Subcutaneous abdominal adipose tissue (tissue), 5 donors: ENCODE measurements around the gene ST6GALNAC5.

Experiments used
- H3K27ac ChIP-seq: one replicate; pipeline ENCODE4 v1.7.0; 2013; ENCODE audit warnings: low read depth, mild to moderate bottlenecking, inconsistent platforms, low read length, moderate library complexity
- H3K27me3 ChIP-seq, 5 donors: one replicate each; pipeline ENCODE4 v1.7.0; 2013; ENCODE audit warnings: low read length in 5 of 5, inconsistent platforms in 1 of 5; ENCODE audit not compliant: control insufficient read depth in 5 of 5, insufficient read depth in 4 of 5
- H3K36me3 ChIP-seq, 5 donors: one replicate each; pipeline ENCODE4 v1.7.0; 2013; ENCODE audit warnings: low read length in 5 of 5; ENCODE audit not compliant: control insufficient read depth in 5 of 5, insufficient read depth in 5 of 5
- H3K4me1 ChIP-seq, 5 donors: one replicate each; pipeline ENCODE4 v1.7.0; 2013; ENCODE audit warnings: low read length in 5 of 5, mild to moderate bottlenecking in 3 of 5, moderate library complexity in 1 of 5; ENCODE audit not compliant: control insufficient read depth in 5 of 5, insufficient read depth in 5 of 5
- H3K4me3 ChIP-seq, 5 donors: one replicate each; pipeline ENCODE4 v1.7.0; 2013; ENCODE audit warnings: low read length in 5 of 5, low read depth in 1 of 5
- H3K9ac ChIP-seq, 5 donors: one replicate each; pipeline ENCODE4 v1.7.0; 2013; ENCODE audit warnings: low read length in 5 of 5, mild to moderate bottlenecking in 4 of 5, moderate library complexity in 3 of 5
- H3K9me3 ChIP-seq, 5 donors: one replicate each; pipeline ENCODE4 v1.7.0; 2013; ENCODE audit warnings: low read length in 5 of 5; ENCODE audit not compliant: control insufficient read depth in 5 of 5
- donor health status: healthy.
- donor health status: healthy.
- donor health status: healthy.
- donor health status: healthy.
- donor health status: healthy.

The ST6GALNAC5 gene

DNA sequence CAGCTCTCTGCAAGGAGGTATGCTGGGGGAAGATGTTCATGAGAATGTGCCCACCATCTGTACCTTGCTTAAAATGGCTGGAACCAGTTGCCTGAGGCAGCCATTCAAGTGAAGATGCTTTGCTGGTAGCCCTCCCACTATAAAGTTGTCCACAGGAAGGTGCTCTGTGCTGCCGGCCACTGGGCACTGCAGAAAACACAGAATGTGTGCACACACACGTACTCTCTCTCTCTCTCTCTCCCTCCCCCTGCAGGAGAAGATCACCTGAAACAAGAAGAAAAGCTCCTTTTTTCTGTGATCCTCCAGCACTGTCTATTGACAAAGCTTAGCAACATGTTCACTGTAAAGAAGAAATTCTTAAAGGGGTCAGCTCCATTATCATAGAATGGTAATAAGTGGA lies 217.2 kb downstream of the ST6GALNAC5 start:
- H3K4me3 ChIP-seq, result no peak overlapping the region
- no peaks in the 10 kb centered on the region for H3K27me3 ChIP-seq
- H3K9ac ChIP-seq, result no peak overlapping the region
- H3K9me3 ChIP-seq, result no peaks in the 10 kb centered on the region
- H3K4me1 ChIP-seq, result no peaks in the 10 kb centered on the region
- H3K36me3 ChIP-seq, result no peaks in the 10 kb centered on the region
- no peak overlapping the region for H3K27ac ChIP-seq

DNA sequence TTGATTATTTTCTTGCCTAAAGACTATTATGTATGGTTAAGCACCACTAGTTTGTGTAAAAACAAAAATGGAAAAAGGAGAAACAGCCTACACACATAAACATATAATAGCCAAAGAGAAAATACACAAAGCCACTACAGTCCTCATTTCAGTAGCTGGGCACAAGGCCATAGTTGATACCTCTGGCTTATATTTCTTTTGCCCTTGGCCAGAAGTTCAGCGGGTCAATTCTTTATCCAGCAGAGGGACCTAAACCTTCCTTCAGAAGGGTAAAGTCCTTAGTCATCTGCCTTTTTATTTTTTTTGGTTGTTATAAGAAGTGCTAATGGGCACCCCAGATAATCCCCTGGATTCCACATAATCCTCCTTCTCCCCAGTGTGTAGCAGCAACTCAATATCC lies 217.8 kb downstream of the ST6GALNAC5 start:
- Histone ChIP-seq H3K4me3 (no peak overlapping the region), H3K27me3 (no peaks in the 10 kb centered on the region), H3K4me1 (no peaks in the 10 kb centered on the region), H3K9ac (no peak overlapping the region), H3K9me3 (no peaks in the 10 kb centered on the region), H3K36me3 (peaks cover 0 to 4% (median 0%) of the 10 kb centered on the region in 5 donors), H3K27ac (no peak overlapping the region)

DNA sequence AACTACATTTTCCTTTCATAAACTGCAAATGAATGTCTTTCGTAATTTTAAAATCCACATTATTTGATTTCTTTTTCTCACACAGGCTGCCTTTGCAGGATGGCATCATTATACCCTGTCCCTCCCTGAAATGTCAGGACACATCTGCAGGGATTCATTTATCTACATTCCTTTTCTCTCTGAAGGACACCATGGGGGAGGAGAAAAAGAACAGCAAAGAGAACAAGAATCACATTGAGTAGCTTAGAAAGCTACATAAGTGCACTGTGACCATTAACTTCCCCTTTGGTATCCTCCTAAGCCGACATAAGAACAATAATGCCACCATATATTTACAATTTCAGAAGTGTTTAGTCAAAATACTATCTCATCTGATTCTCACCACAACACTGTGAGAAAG lies 222.5 kb downstream of the ST6GALNAC5 start:
- Histone ChIP-seq H3K27ac (no peak overlapping the region), H3K4me3 (no peak overlapping the region)

DNA sequence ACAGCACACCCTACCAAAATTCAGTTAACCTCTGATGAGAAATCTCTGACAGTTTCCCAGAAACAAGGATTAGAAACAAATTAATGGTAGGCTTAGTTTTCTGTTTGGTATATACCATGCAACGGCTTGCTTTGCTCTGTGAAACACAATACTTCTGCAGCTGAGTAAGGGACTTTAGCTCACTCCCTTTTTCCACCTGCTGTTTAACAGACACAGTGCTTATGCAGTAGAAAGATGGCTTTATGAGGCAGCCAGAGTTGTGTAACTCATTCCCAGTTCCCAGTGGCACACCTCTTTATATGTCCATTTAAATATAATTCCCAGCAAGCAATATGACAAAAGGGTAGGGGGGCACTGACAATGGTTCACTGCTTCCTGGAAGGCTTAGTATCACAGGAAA lies 228.0 kb downstream of the ST6GALNAC5 start:
- Histone ChIP-seq H3K4me1 (no peaks in the 10 kb centered on the region), H3K27ac (no peak overlapping the region), H3K36me3 (peaks cover 0 to 5% (median 0%) of the 10 kb centered on the region in 5 donors), H3K9ac (no peak overlapping the region), H3K4me3 (no peak overlapping the region), H3K27me3 (no peaks in the 10 kb centered on the region), H3K9me3 (peaks cover 0 to 5% (median 2%) of the 10 kb centered on the region in 5 donors)

More for the DNA sequence above, 222.5 kb downstream of the ST6GALNAC5 start:
- Histone ChIP-seq H3K27me3 (no peaks in the 10 kb centered on the region), H3K9me3 (no peaks in the 10 kb centered on the region), H3K4me1 (no peaks in the 10 kb centered on the region), H3K9ac (no peak overlapping the region), H3K36me3 (peaks cover 0 to 10% (median 0%) of the 10 kb centered on the region in 5 donors)

DNA sequence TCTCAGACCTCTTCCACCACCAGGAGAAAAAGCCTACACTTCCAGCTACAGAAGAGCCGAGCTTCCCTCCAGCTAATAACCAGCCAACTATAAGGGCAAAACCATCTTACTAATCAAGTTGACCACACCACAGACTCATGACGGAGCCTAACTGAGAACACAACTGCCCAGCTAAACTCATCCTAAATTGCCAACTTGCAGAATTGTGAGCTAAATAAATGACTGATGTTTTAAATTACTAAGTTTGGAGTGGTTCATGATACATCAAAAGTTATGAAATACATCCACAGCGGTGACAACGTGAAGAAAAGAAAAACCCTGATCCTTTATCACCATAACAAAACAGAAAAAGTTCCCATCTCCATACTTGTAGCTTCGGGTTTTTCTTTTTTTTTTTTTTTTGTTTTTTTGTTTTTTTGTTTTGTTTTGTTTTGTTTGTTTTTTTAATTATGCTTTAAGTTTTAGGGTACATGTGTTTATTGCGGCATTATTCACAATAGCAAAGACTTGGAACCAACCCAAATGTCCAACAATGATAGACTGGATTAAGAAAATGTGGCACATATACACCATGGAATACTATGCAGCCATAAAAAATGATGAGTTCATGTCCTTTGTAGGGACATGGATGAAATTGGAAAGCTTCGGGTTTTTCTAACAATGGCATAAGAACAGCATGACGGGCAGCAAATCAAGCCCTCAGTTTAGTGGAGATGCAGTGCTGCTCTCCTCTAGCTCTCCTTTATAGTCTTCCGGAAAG lies 229.4 kb downstream of the ST6GALNAC5 start:
- no peaks in the 10 kb centered on the region for H3K27me3 ChIP-seq
- no peak overlapping the region for H3K9ac ChIP-seq
- no peak overlapping the region for H3K4me3 ChIP-seq
- no peak overlapping the region for H3K27ac ChIP-seq
- no peaks in the 10 kb centered on the region for H3K4me1 ChIP-seq
- H3K36me3 ChIP-seq, result no peaks in the 10 kb centered on the region
- peaks cover 0 to 5% (median 2%) of the 10 kb centered on the region in 5 donors for H3K9me3 ChIP-seq

DNA sequence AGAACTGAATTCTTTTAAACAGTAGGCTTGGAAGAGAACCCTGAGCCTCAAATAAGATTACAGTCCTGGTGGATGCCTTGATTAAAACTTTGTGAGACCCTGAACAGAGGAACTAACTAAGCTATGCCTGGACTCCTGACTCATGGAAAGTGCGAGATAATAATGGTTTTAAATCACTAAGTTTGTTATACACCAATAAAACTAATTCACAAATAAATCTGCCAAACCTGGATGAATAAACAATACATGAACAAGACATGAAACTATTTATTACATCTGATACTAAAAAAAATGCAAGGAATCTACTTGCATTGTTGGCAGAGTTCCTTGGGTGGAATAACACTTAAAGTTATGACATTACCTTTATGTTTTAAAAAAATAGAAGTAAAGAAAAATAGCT lies 233.6 kb downstream of the ST6GALNAC5 start:
- Histone ChIP-seq H3K27ac (no peak overlapping the region), H3K36me3 (no peaks in the 10 kb centered on the region), H3K9me3 (peaks cover 0 to 5% (median 2%) of the 10 kb centered on the region in 5 donors), H3K4me1 (no peaks in the 10 kb centered on the region), H3K4me3 (no peak overlapping the region), H3K27me3 (no peaks in the 10 kb centered on the region), H3K9ac (no peak overlapping the region)

DNA sequence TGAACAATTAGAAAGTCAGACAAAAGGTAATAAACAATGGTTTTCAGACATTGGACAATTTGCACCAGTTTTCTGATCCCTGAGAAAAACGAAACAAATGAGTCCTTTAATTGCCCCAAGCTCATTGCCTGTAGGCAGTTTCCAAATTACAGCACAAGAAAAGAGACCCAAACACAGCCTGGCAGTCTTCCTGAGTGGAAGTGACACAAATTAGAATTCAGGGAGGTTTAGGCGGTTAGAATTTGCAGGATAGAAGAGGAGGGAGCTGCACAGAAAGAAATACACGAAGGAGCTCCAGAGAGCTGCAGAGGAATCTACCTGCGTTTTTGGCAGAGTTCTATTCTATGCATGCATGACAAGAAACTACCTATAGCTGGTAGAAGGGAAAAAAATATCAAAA lies 236.2 kb downstream of the ST6GALNAC5 start:
- no peaks in the 10 kb centered on the region for H3K9me3 ChIP-seq
- H3K9ac ChIP-seq, result no peak overlapping the region
- no peak overlapping the region for H3K4me3 ChIP-seq
- no peaks in the 10 kb centered on the region for H3K4me1 ChIP-seq
- no peaks in the 10 kb centered on the region for H3K36me3 ChIP-seq
- no peak overlapping the region for H3K27ac ChIP-seq
- no peaks in the 10 kb centered on the region for H3K27me3 ChIP-seq

DNA sequence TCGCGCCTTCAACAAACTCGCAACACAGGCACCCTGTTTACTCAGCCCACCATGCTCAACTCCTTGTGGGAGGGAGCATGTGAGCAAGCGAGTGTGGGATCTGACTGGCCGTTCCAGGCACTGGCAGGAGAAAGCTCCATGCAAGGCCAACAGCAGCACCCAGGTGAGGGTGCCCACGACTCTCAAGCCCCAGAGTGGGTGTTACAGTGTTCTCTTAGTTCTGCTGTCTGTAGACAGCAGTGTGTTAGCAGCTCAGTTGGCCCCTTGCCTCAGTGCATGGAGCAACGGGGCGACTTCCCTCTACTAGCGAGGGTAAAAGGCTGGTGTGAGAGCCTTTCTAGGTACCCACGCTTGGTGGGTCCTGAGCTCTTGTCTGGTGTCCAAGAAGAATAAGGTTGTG lies 237.4 kb downstream of the ST6GALNAC5 start:
- H3K36me3 ChIP-seq, result no peaks in the 10 kb centered on the region
- no peak overlapping the region for H3K27ac ChIP-seq

More for the DNA sequence above, 237.4 kb downstream of the ST6GALNAC5 start:
- no peak overlapping the region for H3K9ac ChIP-seq
- no peaks in the 10 kb centered on the region for H3K4me1 ChIP-seq
- H3K4me3 ChIP-seq, result no peak overlapping the region
- no peaks in the 10 kb centered on the region for H3K9me3 ChIP-seq
- no peaks in the 10 kb centered on the region for H3K27me3 ChIP-seq
